Trophoblast cell (in vitro differentiated cells and primary cell): Measurements from ENCODE around the gene PCMTD2.

Experiments used
- DNase-seq, 2 donors: peaks; one replicate each; pipeline ENCODE4 v3.0.0-alpha.2; 2016
- H2AFZ ChIP-seq: 2 replicates; pipeline ENCODE4 v1.6.1; 2013; ENCODE audit warnings: low read length, moderate library complexity, mild to moderate bottlenecking; ENCODE audit not compliant: insufficient read depth, poor library complexity
- H2AK5ac ChIP-seq: 2 replicates; pipeline ENCODE4 v1.6.1; 2013; ENCODE audit warnings: mild to moderate bottlenecking, low read length
- H2BK120ac ChIP-seq: 2 replicates; pipeline ENCODE4 v1.6.1; 2013; ENCODE audit warnings: low read length, mild to moderate bottlenecking, moderate library complexity; ENCODE audit not compliant: insufficient read depth, poor library complexity
- H2BK12ac ChIP-seq: 2 replicates; pipeline ENCODE4 v1.6.1; 2013; ENCODE audit warnings: mild to moderate bottlenecking, low read length, moderate library complexity
- H2BK5ac ChIP-seq: 2 replicates; pipeline ENCODE4 v1.6.1; 2013; ENCODE audit warnings: low read length, low read depth, moderate library complexity, mild to moderate bottlenecking; ENCODE audit not compliant: poor library complexity
- H3K14ac ChIP-seq: 2 replicates; pipeline ENCODE4 v1.6.1; 2013; ENCODE audit warnings: mild to moderate bottlenecking, low read length
- H3K18ac ChIP-seq: 2 replicates; pipeline ENCODE4 v1.6.1; 2013; ENCODE audit warnings: mild to moderate bottlenecking, low read length
- H3K23ac ChIP-seq: 2 replicates; pipeline ENCODE4 v1.6.1; 2013; ENCODE audit warnings: low read length
- H3K27ac ChIP-seq: 2 replicates; pipeline ENCODE4 v1.5.1; 2013; ENCODE audit warnings: low read depth, mild to moderate bottlenecking, inconsistent platforms, low read length, moderate library complexity
- H3K27me3 ChIP-seq: 2 replicates; pipeline ENCODE4 v1.6.1; 2013; ENCODE audit warnings: inconsistent platforms, mild to moderate bottlenecking, low read length, moderate library complexity; ENCODE audit not compliant: insufficient read depth
- H3K36me3 ChIP-seq, 2 experiments: 1 replicate in 1 of 2; 2 replicates in 1 of 2; pipeline ENCODE4 v1.6.1; 2013; ENCODE audit warnings: low read length in 2 of 2, mild to moderate bottlenecking in 2 of 2, moderate library complexity in 1 of 2; ENCODE audit not compliant: insufficient read depth in 2 of 2, control insufficient read depth in 1 of 2
- H3K4ac ChIP-seq: 2 replicates; pipeline ENCODE4 v1.6.1; 2013; ENCODE audit warnings: low read depth, mild to moderate bottlenecking, low read length, moderate library complexity
- H3K4me1 ChIP-seq, 2 experiments: 1 replicate in 1 of 2; 2 replicates in 1 of 2; pipeline ENCODE4 v1.6.1; 2013; ENCODE audit warnings: low read length in 2 of 2, mild to moderate bottlenecking in 2 of 2, moderate library complexity in 1 of 2; ENCODE audit not compliant: insufficient read depth in 2 of 2, control insufficient read depth in 1 of 2
- H3K4me2 ChIP-seq: 2 replicates; pipeline ENCODE4 v1.6.1; 2013; ENCODE audit warnings: inconsistent platforms, mild to moderate bottlenecking, low read length, moderate library complexity
- H3K4me3 ChIP-seq: 2 replicates; pipeline ENCODE4 v1.5.1; 2013; ENCODE audit warnings: mild to moderate bottlenecking, low read depth, low read length, inconsistent platforms
- H3K79me1 ChIP-seq: one replicate; pipeline ENCODE4 v1.6.1; 2013; ENCODE audit warnings: low read length
- H3K79me2 ChIP-seq: 2 replicates; pipeline ENCODE4 v1.6.1; 2013; ENCODE audit warnings: low read length, mild to moderate bottlenecking; ENCODE audit not compliant: control insufficient read depth, insufficient read depth, poor library complexity
- H3K9ac ChIP-seq: 2 replicates; pipeline ENCODE4 v1.6.1; 2013; ENCODE audit warnings: mild to moderate bottlenecking, low read length
- H3K9me3 ChIP-seq: 2 replicates; pipeline ENCODE4 v1.6.1; 2013; ENCODE audit warnings: low read depth, mild to moderate bottlenecking, control low read depth, inconsistent platforms, low read length; ENCODE audit not compliant: insufficient read depth
- H4K12ac ChIP-seq: 2 replicates; pipeline ENCODE4 v1.6.1; 2013; ENCODE audit warnings: low read depth, mild to moderate bottlenecking, low read length, moderate library complexity
- H4K8ac ChIP-seq: 2 replicates; pipeline ENCODE4 v1.6.1; 2013; ENCODE audit warnings: low read depth, mild to moderate bottlenecking, low read length, moderate library complexity
- H4K91ac ChIP-seq: one replicate; pipeline ENCODE4 v1.6.1; 2013; ENCODE audit warnings: low read depth, mild to moderate bottlenecking, low read length, moderate library complexity
- WGBS: extraction: QIAGEN DNeasy Blood & Tissue Kit; methylation state at CpG from one replicate; pipeline ENCODE4 v1.1.7; 2013; ENCODE audit warnings: missing lambda C conversion rate; ENCODE audit not compliant: insufficient read length, insufficient coverage; ENCODE audit errors: extremely low coverage; 5-methylcytosine and 5-hydroxymethylcytosine counted together

PCMTD2 gene

GRCh38 chr20:64219202-64219601, 36.3 kb upstream of the PCMTD2 start:
- Histone ChIP-seq H3K9ac (no peak overlapping the region), H3K79me1 (no peaks in the 10 kb centered on the region), H3K27me3 (no peaks in the 10 kb centered on the region), H4K8ac (no peak overlapping the region), H3K14ac (no peak overlapping the region), H3K36me3 (no peaks in the 10 kb centered on the region), H2AFZ (no peak overlapping the region), H3K4me1 (peaks cover 0 to 4% of the 10 kb centered on the region in 2 experiments), H3K4ac (no peak overlapping the region), H2BK5ac (no peak overlapping the region), H4K91ac (no peak overlapping the region), H3K4me2 (no peak overlapping the region), H3K23ac (no peak overlapping the region), H3K4me3 (no peak overlapping the region), H3K27ac (no peak overlapping the region), H3K79me2 (no peaks in the 10 kb centered on the region), H2AK5ac (no peak overlapping the region), H4K12ac (no peak overlapping the region), H2BK12ac (no peak overlapping the region), H2BK120ac (no peak overlapping the region), H3K18ac (no peak overlapping the region), H3K9me3 (no peaks in the 10 kb centered on the region)
- no peak for DNase-seq
- WGBS: no CpG with 5 or more reads among the region's 12 CpGs

DNA sequence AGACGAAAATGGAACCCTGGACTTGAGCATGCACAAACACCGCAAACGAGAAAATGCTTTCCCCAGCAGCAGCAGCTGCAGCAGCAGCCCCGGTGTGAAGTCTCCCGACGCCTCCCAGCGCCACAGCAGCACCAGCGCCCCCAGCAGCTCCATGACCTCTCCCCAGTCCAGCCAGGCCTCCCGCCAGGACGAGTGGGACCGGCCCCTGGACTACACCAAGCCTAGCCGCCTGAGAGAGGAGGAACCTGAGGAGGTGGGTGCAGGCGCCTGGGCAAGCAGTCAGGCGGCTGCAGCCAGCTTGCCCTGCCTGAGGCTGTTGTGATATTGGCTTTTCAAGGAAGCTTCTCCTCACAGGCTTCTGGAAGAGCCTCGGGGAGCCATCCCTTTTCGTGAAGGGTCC, 35.8 kb upstream of the PCMTD2 start:
- no CpG with 5 or more reads among the region's 16 CpGs for WGBS
- Histone ChIP-seq H3K9me3 (no peaks in the 10 kb centered on the region), H3K27me3 (no peaks in the 10 kb centered on the region), H3K79me1 (no peaks in the 10 kb centered on the region), H3K79me2 (no peaks in the 10 kb centered on the region), H3K27ac (no peak overlapping the region), H3K9ac (no peak overlapping the region), H3K36me3 (no peaks in the 10 kb centered on the region), H4K8ac (no peak overlapping the region), H3K23ac (no peak overlapping the region), H4K12ac (no peak overlapping the region), H3K4me2 (no peak overlapping the region), H3K4ac (no peak overlapping the region), H3K14ac (no peak overlapping the region), H2BK12ac (no peak overlapping the region), H4K91ac (no peak overlapping the region), H2AFZ (no peak overlapping the region), H3K4me1 (peaks cover 0 to 4% of the 10 kb centered on the region in 2 experiments), H2AK5ac (no peak overlapping the region), H2BK5ac (no peak overlapping the region), H3K4me3 (no peak overlapping the region), H2BK120ac (no peak overlapping the region), H3K18ac (no peak overlapping the region)
- DNase-seq: no peak

- Histone ChIP-seq H4K8ac (no peak overlapping the region), H4K12ac (no peak overlapping the region), H2BK12ac (no peak overlapping the region), H2BK120ac (no peak overlapping the region), H3K4ac (no peak overlapping the region), H3K27me3 (no peaks in the 10 kb centered on the region), H3K27ac (no peak overlapping the region), H3K4me1 (peaks cover 0 to 4% of the 10 kb centered on the region in 2 experiments), H3K18ac (no peak overlapping the region), H3K9ac (no peak overlapping the region), H3K4me3 (no peak overlapping the region), H3K14ac (no peak overlapping the region), H3K4me2 (no peak overlapping the region), H3K79me1 (no peaks in the 10 kb centered on the region), H2BK5ac (no peak overlapping the region), H3K79me2 (no peaks in the 10 kb centered on the region), H4K91ac (no peak overlapping the region), H2AK5ac (no peak overlapping the region), H3K9me3 (no peaks in the 10 kb centered on the region), H2AFZ (no peak overlapping the region), H3K23ac (no peak overlapping the region), H3K36me3 (no peaks in the 10 kb centered on the region)
- WGBS: no CpG with 5 or more reads among the region's 8 CpGs
- no peak for DNase-seq
Measured at GRCh38 chr20:64220420-64220819, 35.1 kb upstream of the PCMTD2 start.

DNA sequence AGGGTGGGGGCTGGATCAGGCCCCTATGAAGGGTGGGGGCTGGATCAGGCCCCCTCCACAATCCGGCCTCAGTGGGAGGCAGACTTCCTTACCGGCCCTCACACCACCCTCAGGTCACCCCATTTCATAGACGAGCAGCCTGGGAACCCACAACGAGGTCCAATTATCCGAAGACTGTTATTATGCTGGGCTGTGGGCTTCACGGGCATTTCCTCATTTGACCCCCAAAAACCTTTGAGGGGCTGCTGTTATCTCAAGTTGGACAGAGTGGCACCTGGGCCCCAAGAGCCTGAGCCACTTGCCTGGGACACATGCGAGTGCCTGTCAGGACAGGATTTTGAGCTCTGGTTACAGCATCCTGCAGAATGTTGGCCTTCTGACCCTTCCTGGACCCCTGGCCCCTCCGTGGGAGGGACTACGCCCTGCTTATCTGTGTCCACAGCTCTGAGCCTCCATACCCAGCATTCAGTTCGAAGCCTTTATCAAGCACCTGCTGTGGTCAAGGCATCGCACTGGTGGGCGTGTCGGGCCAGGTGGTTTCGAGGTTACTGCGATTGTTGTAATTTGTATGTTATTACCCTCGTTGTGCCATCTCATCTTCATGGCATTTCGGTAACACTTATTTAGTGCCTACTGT, 34.5 kb upstream of the PCMTD2 start:
- no peak overlapping the region for H3K4me3 ChIP-seq
- H3K36me3 ChIP-seq: no peaks in the 10 kb centered on the region
- no peak overlapping the region for H2BK12ac ChIP-seq
- H3K79me1 ChIP-seq: no peaks in the 10 kb centered on the region
- no peaks in the 10 kb centered on the region for H3K9me3 ChIP-seq
- no peak overlapping the region for H4K12ac ChIP-seq
- no peak overlapping the region for H3K4ac ChIP-seq
- H2BK120ac ChIP-seq: no peak overlapping the region
- H2BK5ac ChIP-seq: no peak overlapping the region
- no peak overlapping the region for H3K27ac ChIP-seq
- H3K4me1 ChIP-seq: peaks cover 0 to 4% of the 10 kb centered on the region in 2 experiments
- H2AK5ac ChIP-seq: no peak overlapping the region
- no peaks in the 10 kb centered on the region for H3K79me2 ChIP-seq
- no peak overlapping the region for H4K8ac ChIP-seq
- H3K14ac ChIP-seq: no peak overlapping the region
- no peak overlapping the region for H3K9ac ChIP-seq
- H3K27me3 ChIP-seq: no peaks in the 10 kb centered on the region
- H3K4me2 ChIP-seq: no peak overlapping the region
- H3K23ac ChIP-seq: no peak overlapping the region
- no CpG with 5 or more reads among the region's 17 CpGs for WGBS
- no peak overlapping the region for H4K91ac ChIP-seq
- no peak overlapping the region for H2AFZ ChIP-seq
- DNase-seq: no peak
- no peak overlapping the region for H3K18ac ChIP-seq
